SK-N-MC (cell line): Measurements from ENCODE around the gene DYRK3.

Source experiments
- EZH2 ChIP-seq: fragments of 200-600 bp; sonication (generic); IDR thresholded peaks from one replicate; pipeline ENCODE4 v1.6.1; 2017; ENCODE audit warnings: antibody characterized with exemption
- FOXP2 ChIP-seq: optimal IDR thresholded peaks from 2 replicates; pipeline ENCODE3; 2011; ENCODE audit warnings: mild to moderate bottlenecking, moderate library complexity; ENCODE audit not compliant: insufficient read depth; ENCODE audit errors: extremely low read length, control extremely low read depth
- POLR2AphosphoS5 ChIP-seq: IDR thresholded peaks from 2 replicates; pipeline ENCODE4 v1.6.1; 2012; ENCODE audit warnings: mild to moderate bottlenecking, low read depth, low read length, borderline replicate concordance

DNA sequence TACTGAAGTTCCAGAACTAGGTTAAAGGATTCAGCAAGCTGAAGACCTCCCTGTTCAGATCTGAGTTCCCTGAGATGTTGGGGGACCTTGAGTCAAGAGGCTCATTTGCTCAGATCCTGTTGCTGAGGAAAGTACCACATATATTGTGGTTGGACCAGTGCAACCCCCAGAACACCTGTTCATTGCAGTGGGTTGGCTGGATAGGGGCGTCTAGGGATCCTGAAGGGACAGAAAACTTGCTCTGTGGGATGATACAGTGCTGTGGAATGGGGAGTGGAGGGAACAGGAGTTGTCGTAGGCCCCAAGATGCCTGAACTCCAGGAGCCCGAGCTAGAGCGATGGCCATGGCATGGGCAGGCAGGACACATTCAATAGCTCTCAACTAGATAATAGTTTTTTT lies 24.8 kb downstream of the DYRK3 start:
- no peak for TF ChIP-seq EZH2
- TF ChIP-seq POLR2AphosphoS5, result no peak
- TF ChIP-seq FOXP2, result no peak
